Measurements from ENCODE around the gene MALL. TPM values are rescaled to one million over a fixed set of nuclear protein-coding genes. Genes with fewer than 3 reads are reported as not detected.
"Not testable (repeated sequence)": the region's sequence is repeated elsewhere in the genome, so short reads cannot be mapped to it uniquely, and the experiment has no call there.

MALL gene
- total and polyA plus RNA-seq, 2 of the 8 experiments (the other 6 are each of a cell fraction or from before 2014, with no cell fraction given), result 3.9 to 8.0 TPM

- H2AK5ac ChIP-seq (ENCODE audit: low read depth, low read length); H3K4ac ChIP-seq (replicated peaks; ENCODE audit: insufficient read length, low read depth, low read length); H3K18ac ChIP-seq (ENCODE audit: extremely low read depth, low read length); H4K20me1 ChIP-seq (replicated peaks in 1 of 2; ENCODE audit: control insufficient read depth in 1 of 2, insufficient read depth in 2 of 2, low read length in 2 of 2); POLR2A ChIA-PET (ENCODE audit: partially characterized antibody); H3K23ac ChIP-seq (ENCODE audit: insufficient read length); H3K9ac ChIP-seq (replicated peaks in 1 of 4; ENCODE audit: extremely low read depth in 1 of 4, low read depth in 3 of 4, low read length in 3 of 4); H3K79me2 ChIP-seq (ENCODE audit: control insufficient read depth in 1 of 2, insufficient read depth in 2 of 2, low read length in 2 of 2); DNase-seq (ENCODE audit: low read depth in 1 of 2, low spot score in 2 of 2); H3K14ac ChIP-seq (ENCODE audit: insufficient read length); H3K36me3 ChIP-seq (ENCODE audit: control insufficient read depth in 2 of 4, insufficient read depth in 4 of 4, low read length in 3 of 4); H4K8ac ChIP-seq (ENCODE audit: extremely low read depth, insufficient read depth, low read length); H3K4me1 ChIP-seq (replicated peaks in 1 of 4; ENCODE audit: control insufficient read depth in 3 of 4, insufficient read depth in 4 of 4, low read length in 3 of 4); H4K91ac ChIP-seq (replicated peaks; ENCODE audit: insufficient read length, low read length); FAIRE-seq; H4K5ac ChIP-seq (ENCODE audit: insufficient read length, low read depth, low read length); H2BK120ac ChIP-seq (replicated peaks; ENCODE audit: low read depth, low read length); H3K23me2 ChIP-seq (ENCODE audit: low read depth, low read length); H3K4me3 ChIP-seq (ENCODE audit: extremely low read depth in 1 of 4, insufficient read depth in 2 of 4, low read depth in 3 of 4, low read length in 4 of 4); CTCF ChIA-PET (ENCODE audit: partially characterized antibody); H3K79me1 ChIP-seq (ENCODE audit: low read depth, low read length); H3K4me2 ChIP-seq (ENCODE audit: insufficient read depth in 1 of 2, low read depth in 2 of 2, low read length in 2 of 2); H2BK12ac ChIP-seq (ENCODE audit: low read depth, low read length); H2BK15ac ChIP-seq (ENCODE audit: low read length); H3K27me3 ChIP-seq (replicated peaks in 1 of 4; ENCODE audit: control insufficient read depth in 3 of 4, extremely low read depth in 1 of 4, insufficient read depth in 3 of 4, low read length in 3 of 4); H2BK20ac ChIP-seq (ENCODE audit: low read length); H3K27ac ChIP-seq (ENCODE audit: low read depth, low read length); H2AFZ ChIP-seq (ENCODE audit: low read length); H3K9me3 ChIP-seq (ENCODE audit: insufficient read depth in 2 of 2, low read depth in 1 of 2, low read length in 1 of 2); H3K56ac ChIP-seq (replicated peaks; ENCODE audit: insufficient read length, low read depth, low read length); H2BK5ac ChIP-seq (ENCODE audit: low read depth, low read length): not testable (repeated sequence)
- no CpG with 5 or more reads among the region's 5 CpGs for WGBS, 2 experiments (ENCODE audit: extremely low coverage in 1 of 2, insufficient coverage in 1 of 2, insufficient read length in 1 of 2, insufficient replicate concordance in 2 of 2, low coverage in 1 of 2, low lambda C conversion rate in 2 of 2, missing lambda C conversion rate in 1 of 2)
These were observed 61.9 kb downstream of the MALL start for GRCh38 chr2:110053688-110054087.

- H3K4me3 ChIP-seq (ENCODE audit: extremely low read depth in 1 of 4, insufficient read depth in 2 of 4, low read depth in 3 of 4, low read length in 4 of 4); DNase-seq (ENCODE audit: low read depth in 1 of 2, low spot score in 2 of 2); H3K23ac ChIP-seq (ENCODE audit: insufficient read length); H4K8ac ChIP-seq (ENCODE audit: extremely low read depth, insufficient read depth, low read length); H3K56ac ChIP-seq (replicated peaks; ENCODE audit: insufficient read length, low read depth, low read length); H3K18ac ChIP-seq (ENCODE audit: extremely low read depth, low read length); H2BK5ac ChIP-seq (ENCODE audit: low read depth, low read length); H3K36me3 ChIP-seq (ENCODE audit: control insufficient read depth in 2 of 4, insufficient read depth in 4 of 4, low read length in 3 of 4); H2BK20ac ChIP-seq (ENCODE audit: low read length); H2BK120ac ChIP-seq (replicated peaks; ENCODE audit: low read depth, low read length); POLR2A ChIA-PET (ENCODE audit: partially characterized antibody); H2BK12ac ChIP-seq (ENCODE audit: low read depth, low read length); H3K79me2 ChIP-seq (ENCODE audit: control insufficient read depth in 1 of 2, insufficient read depth in 2 of 2, low read length in 2 of 2); H3K9ac ChIP-seq (replicated peaks in 1 of 4; ENCODE audit: extremely low read depth in 1 of 4, low read depth in 3 of 4, low read length in 3 of 4); CTCF ChIA-PET (ENCODE audit: partially characterized antibody); H3K27me3 ChIP-seq (replicated peaks in 1 of 4; ENCODE audit: control insufficient read depth in 3 of 4, extremely low read depth in 1 of 4, insufficient read depth in 3 of 4, low read length in 3 of 4); H3K4ac ChIP-seq (replicated peaks; ENCODE audit: insufficient read length, low read depth, low read length); H3K4me1 ChIP-seq (replicated peaks in 1 of 4; ENCODE audit: control insufficient read depth in 3 of 4, insufficient read depth in 4 of 4, low read length in 3 of 4); H4K5ac ChIP-seq (ENCODE audit: insufficient read length, low read depth, low read length); H2BK15ac ChIP-seq (ENCODE audit: low read length); H4K20me1 ChIP-seq (replicated peaks in 1 of 2; ENCODE audit: control insufficient read depth in 1 of 2, insufficient read depth in 2 of 2, low read length in 2 of 2); H3K14ac ChIP-seq (ENCODE audit: insufficient read length); FAIRE-seq; H3K27ac ChIP-seq (ENCODE audit: low read depth, low read length); H3K4me2 ChIP-seq (ENCODE audit: insufficient read depth in 1 of 2, low read depth in 2 of 2, low read length in 2 of 2); H3K23me2 ChIP-seq (ENCODE audit: low read depth, low read length); H2AK5ac ChIP-seq (ENCODE audit: low read depth, low read length); H3K79me1 ChIP-seq (ENCODE audit: low read depth, low read length); H3K9me3 ChIP-seq (ENCODE audit: insufficient read depth in 2 of 2, low read depth in 1 of 2, low read length in 1 of 2); H2AFZ ChIP-seq (ENCODE audit: low read length); H4K91ac ChIP-seq (replicated peaks; ENCODE audit: insufficient read length, low read length): not testable (repeated sequence)
- WGBS, 2 experiments (ENCODE audit: extremely low coverage in 1 of 2, insufficient coverage in 1 of 2, insufficient read length in 1 of 2, insufficient replicate concordance in 2 of 2, low coverage in 1 of 2, low lambda C conversion rate in 2 of 2, missing lambda C conversion rate in 1 of 2), result no CpG with 5 or more reads among the region's 4 CpGs
These were observed 63.5 kb downstream of the MALL start for GRCh38 chr2:110052166-110052565.
